ENCODE results near the gene TMEM163.
"Not testable (repeated sequence)": the region's sequence is repeated elsewhere in the genome, so short reads cannot be mapped to it uniquely, and the experiment has no call there.

The TMEM163 gene

DNA sequence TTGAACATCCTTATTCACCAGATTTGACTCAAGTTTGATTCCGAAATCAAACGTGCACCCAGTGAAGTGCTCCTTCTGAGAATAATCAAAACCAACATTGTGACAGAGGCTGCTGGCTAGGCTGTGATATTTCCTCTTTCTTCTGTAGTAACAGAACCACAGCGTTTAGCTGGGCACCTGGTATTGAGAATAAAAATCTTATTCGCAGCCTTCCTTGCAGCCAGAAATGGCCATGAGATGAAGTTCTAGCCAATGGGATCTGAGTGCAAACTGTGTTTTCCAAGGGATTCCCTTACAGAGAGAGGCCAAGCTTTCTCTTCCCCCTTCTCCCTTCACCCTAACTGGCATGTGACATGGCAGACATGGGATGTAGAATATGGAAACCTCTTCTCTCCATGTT lies 51.7 kb downstream of the TMEM163 start:
- in situ Hi-C loops (cut with HindIII; ENCODE audit: low sequenced_read_pairs): no loop called here

GRCh38 chr2:134665727-134666506 lies 52.9 kb downstream of the TMEM163 start:
- in situ Hi-C loops (cut with HindIII; ENCODE audit: low sequenced_read_pairs): no loop called here

GRCh38 chr2:134663451-134664450 lies 55.0 kb downstream of the TMEM163 start:
- in situ Hi-C loops (cut with HindIII; ENCODE audit: low sequenced_read_pairs): no loop called here

GRCh38 chr2:134662751-134663150 lies 56.0 kb downstream of the TMEM163 start:
- in situ Hi-C loops (cut with HindIII; ENCODE audit: low sequenced_read_pairs): no loop called here

GRCh38 chr2:134660626-134661402 lies 58.0 kb downstream of the TMEM163 start:
- in situ Hi-C loops (cut with HindIII; ENCODE audit: low sequenced_read_pairs): no loop called here

- in situ Hi-C loops (cut with HindIII; ENCODE audit: low sequenced_read_pairs): no loop called here
Measured at GRCh38 chr2:134659724-134660123, 59.1 kb downstream of the TMEM163 start.

GRCh38 chr2:134657650-134658250 lies 61.0 kb downstream of the TMEM163 start:
- in situ Hi-C loops (cut with HindIII; ENCODE audit: low sequenced_read_pairs): no loop called here

DNA sequence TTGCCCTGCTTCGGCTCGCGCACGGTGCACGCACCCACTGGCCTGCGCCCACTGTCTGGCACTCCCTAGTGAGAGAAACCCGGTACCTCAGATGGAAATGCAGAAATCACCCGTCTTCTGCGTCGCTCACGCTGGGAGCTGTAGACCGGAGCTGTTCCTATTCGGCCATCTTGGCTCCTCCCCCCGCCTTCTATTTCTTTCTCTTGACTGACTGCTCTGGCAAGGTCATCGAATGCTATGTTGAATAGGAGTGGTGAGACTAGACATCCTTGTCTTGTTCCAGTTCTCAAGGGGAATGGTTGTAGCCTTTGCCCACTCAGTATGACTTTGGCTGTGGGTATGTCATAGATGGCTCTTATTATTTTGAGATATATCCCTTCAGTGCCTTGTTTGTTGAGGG lies 62.4 kb downstream of the TMEM163 start:
- in situ Hi-C loops (cut with HindIII; ENCODE audit: low sequenced_read_pairs): not testable (repeated sequence)

- in situ Hi-C loops (cut with HindIII; ENCODE audit: low sequenced_read_pairs): no loop called here
Measured at GRCh38 chr2:134648586-134648985, 70.2 kb downstream of the TMEM163 start.

- in situ Hi-C loops (cut with HindIII; ENCODE audit: low sequenced_read_pairs): no loop called here
Measured at GRCh38 chr2:134647607-134648256, 71.1 kb downstream of the TMEM163 start.

DNA sequence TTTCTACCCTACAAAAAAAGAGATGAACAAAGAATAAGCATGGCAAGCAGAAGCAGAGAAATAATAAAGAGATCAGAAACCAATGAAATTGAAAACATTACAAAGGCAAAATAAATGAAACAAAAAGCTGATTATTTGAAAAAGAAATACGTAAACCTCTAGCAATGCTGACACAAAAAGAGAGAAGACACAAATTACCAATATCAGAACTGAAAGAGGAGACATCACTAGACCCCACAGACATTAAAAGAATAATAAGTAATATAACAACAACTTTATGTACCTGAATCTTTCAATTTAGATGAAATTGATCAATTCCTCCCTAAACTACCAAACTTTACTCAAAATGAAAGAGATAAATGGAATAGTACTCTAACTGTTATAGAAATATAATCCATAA lies 75.9 kb downstream of the TMEM163 start:
- in situ Hi-C loops (cut with HindIII; ENCODE audit: low sequenced_read_pairs): no loop called here

DNA sequence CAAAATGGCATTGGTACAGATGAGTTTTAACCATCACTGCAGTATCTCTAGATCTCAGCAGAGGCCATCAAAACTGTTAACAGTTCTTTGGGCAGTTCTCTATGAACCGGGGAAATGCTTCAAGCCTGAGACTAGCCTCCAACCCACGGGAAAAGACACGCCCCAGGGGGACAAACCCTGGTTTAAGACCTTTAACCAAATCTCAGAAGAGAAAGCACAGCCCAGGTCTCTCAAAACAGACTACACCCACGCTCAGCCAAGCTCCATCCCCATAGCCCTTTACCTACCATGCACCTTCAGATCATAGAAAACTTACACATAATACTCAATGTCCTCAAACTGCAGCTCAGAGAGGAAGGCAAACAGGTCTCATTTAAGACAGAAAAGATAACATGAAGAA lies 78.3 kb downstream of the TMEM163 start:
- in situ Hi-C loops (cut with HindIII; ENCODE audit: low sequenced_read_pairs): no loop called here

DNA sequence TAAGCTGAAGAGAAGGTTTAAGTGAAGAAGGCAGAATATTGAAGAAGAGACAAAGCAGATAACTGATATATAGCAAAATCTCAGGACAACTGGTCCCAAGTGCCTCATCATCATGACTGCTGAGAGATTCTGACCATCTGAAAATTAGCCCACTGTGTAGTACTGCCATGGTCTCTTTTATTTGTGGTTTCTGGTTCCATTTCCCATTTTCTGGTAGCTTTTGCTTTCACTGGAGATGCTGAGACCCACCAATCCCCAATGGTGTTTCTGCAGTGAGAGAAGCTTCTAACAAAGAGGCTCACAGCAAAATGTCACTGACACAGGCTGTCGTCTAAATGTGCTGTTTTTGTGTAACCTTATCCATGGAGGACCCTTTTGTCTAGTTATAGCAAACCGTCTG lies 79.5 kb downstream of the TMEM163 start:
- in situ Hi-C loops (cut with HindIII; ENCODE audit: low sequenced_read_pairs): no loop called here

GRCh38 chr2:134636714-134637113 lies 82.1 kb downstream of the TMEM163 start:
- in situ Hi-C loops (cut with HindIII; ENCODE audit: low sequenced_read_pairs): no loop called here

DNA sequence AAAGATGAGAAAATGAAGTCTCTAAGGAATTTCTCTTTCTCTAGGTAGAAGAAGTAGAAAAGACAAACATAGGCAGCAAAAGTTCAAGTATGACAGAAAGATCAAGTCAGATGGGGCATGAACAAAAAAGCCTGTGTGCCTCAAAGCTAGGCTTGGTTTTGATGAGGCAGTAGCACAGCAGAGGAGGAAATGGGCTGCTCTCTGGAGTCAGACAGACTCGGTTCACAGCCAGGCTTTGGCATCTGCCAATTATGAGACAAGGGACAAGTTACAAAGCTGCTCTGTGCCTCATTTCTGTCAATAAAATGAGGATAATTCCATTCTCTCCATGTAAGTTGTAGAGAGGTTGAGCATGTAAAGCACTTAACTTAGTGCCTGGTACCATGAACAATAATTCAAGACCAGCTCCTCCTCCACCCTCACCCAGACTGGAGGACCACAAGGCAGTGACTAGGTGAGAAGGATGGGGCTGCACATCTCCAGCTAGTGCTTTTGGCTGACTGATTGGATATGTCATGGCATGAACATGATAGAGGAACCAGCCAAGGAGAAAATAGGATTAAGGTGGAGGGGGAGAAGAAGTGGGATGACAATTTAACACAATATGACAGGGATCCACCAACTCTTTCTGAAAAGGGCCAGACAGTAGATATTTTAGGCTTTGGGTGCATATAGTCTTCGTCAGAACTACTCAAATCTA lies 84.6 kb downstream of the TMEM163 start:
- in situ Hi-C loops (cut with HindIII; ENCODE audit: low sequenced_read_pairs): no loop called here

- in situ Hi-C loops (cut with HindIII; ENCODE audit: low sequenced_read_pairs): no loop called here
Measured at GRCh38 chr2:134630504-134631159, 88.2 kb downstream of the TMEM163 start.

DNA sequence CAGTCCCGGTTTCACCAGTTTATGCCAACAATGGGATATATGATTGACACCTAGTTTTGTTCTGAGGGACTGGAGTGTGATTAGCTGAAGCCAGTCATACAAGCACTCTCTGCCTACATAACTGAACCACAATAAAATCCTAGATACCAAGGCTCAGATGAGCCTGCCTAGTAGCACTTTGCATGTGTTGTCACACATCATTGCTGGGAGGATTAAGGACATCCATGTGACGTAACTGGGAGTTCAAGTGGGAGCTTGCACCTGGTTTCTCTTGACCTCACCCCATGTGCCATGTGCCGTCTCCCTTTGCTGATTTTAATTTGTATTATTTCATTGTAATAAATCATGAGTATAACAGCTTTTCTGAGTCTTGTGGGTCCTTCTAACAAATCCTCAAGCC lies 90.3 kb downstream of the TMEM163 start:
- in situ Hi-C loops (cut with HindIII; ENCODE audit: low sequenced_read_pairs): no loop called here

DNA sequence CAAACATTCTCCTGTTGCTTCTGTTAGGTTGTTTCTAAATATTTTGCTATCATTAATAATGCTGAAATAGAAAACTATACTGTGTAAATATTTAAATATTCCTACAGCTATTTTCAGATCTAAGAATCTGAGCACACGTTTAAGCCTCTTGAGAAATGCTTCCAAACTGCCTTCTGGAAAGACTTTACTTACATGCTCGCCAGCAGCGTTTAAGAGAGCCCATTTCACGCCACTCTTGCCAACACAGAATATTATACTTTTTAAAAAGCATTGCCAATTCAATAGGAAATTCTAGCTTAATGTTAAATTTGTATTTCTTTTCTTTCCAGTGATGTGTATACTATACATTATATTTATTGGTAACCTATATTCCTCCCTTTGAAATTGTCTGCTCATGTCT lies 92.0 kb downstream of the TMEM163 start:
- in situ Hi-C loops (cut with HindIII; ENCODE audit: low sequenced_read_pairs): no loop called here

DNA sequence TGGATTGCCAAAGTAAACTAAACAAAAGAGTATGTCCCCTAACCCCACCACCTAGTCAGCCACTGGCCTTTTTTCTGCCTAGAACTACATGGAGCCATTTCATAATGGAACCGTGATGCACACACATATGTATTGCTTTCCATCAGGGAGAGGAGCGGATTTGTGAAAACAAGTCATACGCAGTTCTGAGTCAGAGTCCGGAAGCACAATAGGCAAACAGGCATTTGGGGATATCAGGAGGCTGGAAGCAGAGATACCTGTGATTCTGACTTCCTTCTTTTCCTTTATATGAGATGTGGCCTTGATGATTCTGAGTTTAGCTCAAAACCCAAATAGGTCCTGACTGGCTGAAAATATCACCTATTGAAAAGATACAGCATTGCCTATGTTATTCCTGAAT lies 93.5 kb downstream of the TMEM163 start:
- in situ Hi-C loops (cut with HindIII; ENCODE audit: low sequenced_read_pairs): no loop called here
